ENCODE measurements around the gene PPFIA1. TPM values are rescaled to one million over a fixed set of nuclear protein-coding genes. Genes with fewer than 3 reads are reported as not detected.

The PPFIA1 gene
- total and polyA plus RNA-seq, 2 of the 13 experiments (the other 11 are each of a cell fraction or from before 2014, with no cell fraction given): 29.9 to 45.2 TPM

GRCh38 chr11:70306586-70307033, 36.1 kb downstream of the PPFIA1 start:
- Histone ChIP-seq H3K4me1 (ENCODE audit: insufficient read depth, low read length) (peaks cover 35% of the 10 kb centered on the region), H3K27ac (ENCODE audit: extremely low read length, insufficient read depth, low read length) (no peak overlapping the region), H3K36me3 (replicated peaks in 1 of 2; ENCODE audit: control insufficient read depth in 1 of 2, insufficient read depth in 2 of 2, low read length in 2 of 2) (peaks cover 3% of the 10 kb centered on the region in 2 experiments; a peak in 4 of 5 replicates), H3K9me3 (ENCODE audit: low read length) (no peaks in the 10 kb centered on the region), H3K4me2 (ENCODE audit: low read depth, low read length) (no peak overlapping the region), H2AFZ (ENCODE audit: low read length) (no peak overlapping the region), H3K9ac (ENCODE audit: insufficient read depth, low read depth, low read length) (no peak overlapping the region), H3K4me3 (replicated peaks in 1 of 3; ENCODE audit: insufficient read depth in 1 of 3, low read depth in 2 of 3, low read length in 3 of 3) (no peak overlapping the region), H3K27me3 (ENCODE audit: control insufficient read depth in 1 of 2, insufficient read depth in 2 of 2, low read length in 2 of 2) (no peaks in the 10 kb centered on the region), H4K20me1 (ENCODE audit: insufficient read depth, low read length) (peaks cover 7% of the 10 kb centered on the region), H3K79me2 (ENCODE audit: insufficient read depth, low read length) (peaks cover 11% of the 10 kb centered on the region)
- BruUV-seq (replicated peaks): no TSS peak
- intact Hi-C loops (cut with micrococcal nuclease; ENCODE audit: unreplicated experiment) (no loop called here), in situ Hi-C loops (cut with HindIII; ENCODE audit: extremely low pct_ligation_motif_present, low pct_unique_long_range_greater_than_20kb) (no loop called here)
- ChIA-PET CTCF (ENCODE audit: low intra/inter-chr PET ratio, low total read pairs) (no interaction called here), POLR2A (no interaction called here)
- DNase-seq (ENCODE audit: low spot score) (no peak), ATAC-seq (no peak), FAIRE-seq (no peak)
- 90% methylated on average over 4 of the region's 4 CpGs for WGBS (ENCODE audit: low lambda C conversion rate)
- TF ChIP-seq ZBTB20 (CRISPR knock-in tag; IDR thresholded peaks at IDR 0.05; ENCODE audit: borderline replicate concordance, low read depth): no peak
- no peak for TF ChIP-seq ZNF383 (CRISPR knock-in tag; IDR thresholded peaks at IDR 0.05; ENCODE audit: borderline replicate concordance)
- TF ChIP-seq, protein P1, sequence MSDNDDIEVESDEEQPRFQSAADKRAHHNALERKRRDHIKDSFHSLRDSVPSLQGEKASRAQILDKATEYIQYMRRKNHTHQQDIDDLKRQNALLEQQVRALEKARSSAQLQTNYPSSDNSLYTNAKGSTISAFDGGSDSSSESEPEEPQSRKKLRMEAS (IDR thresholded peaks at IDR 0.05): no peak
- TF ChIP-seq ZNF776 (CRISPR knock-in tag; IDR thresholded peaks at IDR 0.05): no peak
- no peak for TF ChIP-seq ZNF724P (CRISPR knock-in tag; IDR thresholded peaks at IDR 0.05; ENCODE audit: borderline replicate concordance)
- TF ChIP-seq MTA1 (CRISPR knock-in tag; IDR thresholded peaks at IDR 0.05; ENCODE audit: borderline replicate concordance): no peak

GRCh38 chr11:70307176-70307575, 36.7 kb downstream of the PPFIA1 start:
- Histone ChIP-seq H4K20me1 (ENCODE audit: insufficient read depth, low read length) (peaks cover 7% of the 10 kb centered on the region), H2AFZ (ENCODE audit: low read length) (no peak overlapping the region), H3K27ac (ENCODE audit: extremely low read length, insufficient read depth, low read length) (no peak overlapping the region), H3K9ac (ENCODE audit: insufficient read depth, low read depth, low read length) (no peak overlapping the region), H3K79me2 (ENCODE audit: insufficient read depth, low read length) (peaks cover 9% of the 10 kb centered on the region), H3K9me3 (ENCODE audit: low read length) (no peaks in the 10 kb centered on the region), H3K36me3 (replicated peaks in 1 of 2; ENCODE audit: control insufficient read depth in 1 of 2, insufficient read depth in 2 of 2, low read length in 2 of 2) (peaks cover 3 to 5% of the 10 kb centered on the region in 2 experiments; a peak in 4 of 5 replicates), H3K4me1 (ENCODE audit: insufficient read depth, low read length) (peaks cover 40% of the 10 kb centered on the region), H3K27me3 (ENCODE audit: control insufficient read depth in 1 of 2, insufficient read depth in 2 of 2, low read length in 2 of 2) (no peaks in the 10 kb centered on the region), H3K4me3 (replicated peaks in 1 of 3; ENCODE audit: insufficient read depth in 1 of 3, low read depth in 2 of 3, low read length in 3 of 3) (no peak overlapping the region), H3K4me2 (ENCODE audit: low read depth, low read length) (no peak overlapping the region)
- TF ChIP-seq MXD4 (CRISPR knock-in tag; IDR thresholded peaks at IDR 0.05) (no peak), KLF16 (CRISPR knock-in tag; IDR thresholded peaks at IDR 0.05) (no peak), ARID5B (CRISPR knock-in tag; IDR thresholded peaks at IDR 0.05) (no peak)
- CTCF ChIA-PET (ENCODE audit: low intra/inter-chr PET ratio, low total read pairs): no interaction called here
- DNase-seq (ENCODE audit: low spot score) (no peak), ATAC-seq (no peak), FAIRE-seq (no peak)
- intact Hi-C loops (cut with micrococcal nuclease; ENCODE audit: unreplicated experiment) (no loop called here), in situ Hi-C loops (cut with HindIII; ENCODE audit: extremely low pct_ligation_motif_present, low pct_unique_long_range_greater_than_20kb) (no loop called here)
- WGBS (ENCODE audit: low lambda C conversion rate): 93% methylated on average over 3 of the region's 3 CpGs
- no TSS peak for BruUV-seq (replicated peaks)
- POLR2A ChIA-PET: no interaction called here

Data from HepG2 (cell line).